ENCODE measurements around the gene STARD13. TPM values are rescaled to one million over a fixed set of nuclear protein-coding genes. Genes with fewer than 3 reads are reported as not detected.

Gene STARD13
- polyA plus RNA-seq, 4 donors = 22.3 to 27.8 (median 24.3) TPM

DNA sequence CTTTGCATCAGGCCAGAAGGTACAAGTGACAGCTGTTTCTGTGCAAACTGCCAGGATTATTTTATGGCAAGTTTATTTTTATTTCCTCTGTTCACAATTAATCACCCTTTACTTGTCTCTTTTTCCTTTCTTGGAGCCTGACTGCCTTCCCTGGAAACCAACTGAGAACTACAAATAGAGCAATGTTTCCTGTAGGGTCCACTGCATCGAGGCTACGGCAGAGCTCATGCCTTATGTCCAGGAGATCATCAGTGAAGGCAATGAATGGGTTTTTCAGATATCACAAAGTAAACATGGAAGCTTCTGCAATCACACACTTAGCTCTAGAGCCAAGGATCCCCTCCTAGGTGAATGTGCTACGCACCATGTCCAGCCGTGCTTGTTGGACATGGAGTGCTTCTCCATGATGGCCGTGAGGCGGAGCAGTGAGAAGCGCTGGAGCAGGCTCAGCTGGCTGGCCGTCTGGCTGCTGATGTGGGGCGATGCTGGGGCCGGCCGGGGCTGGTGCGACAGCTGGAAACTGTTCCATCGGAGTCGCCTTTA lies 158.5 kb downstream of the STARD13 start:
- DNase-seq (ENCODE audit: low read depth in 4 of 4, low spot score in 2 of 4) = no peak

DNA sequence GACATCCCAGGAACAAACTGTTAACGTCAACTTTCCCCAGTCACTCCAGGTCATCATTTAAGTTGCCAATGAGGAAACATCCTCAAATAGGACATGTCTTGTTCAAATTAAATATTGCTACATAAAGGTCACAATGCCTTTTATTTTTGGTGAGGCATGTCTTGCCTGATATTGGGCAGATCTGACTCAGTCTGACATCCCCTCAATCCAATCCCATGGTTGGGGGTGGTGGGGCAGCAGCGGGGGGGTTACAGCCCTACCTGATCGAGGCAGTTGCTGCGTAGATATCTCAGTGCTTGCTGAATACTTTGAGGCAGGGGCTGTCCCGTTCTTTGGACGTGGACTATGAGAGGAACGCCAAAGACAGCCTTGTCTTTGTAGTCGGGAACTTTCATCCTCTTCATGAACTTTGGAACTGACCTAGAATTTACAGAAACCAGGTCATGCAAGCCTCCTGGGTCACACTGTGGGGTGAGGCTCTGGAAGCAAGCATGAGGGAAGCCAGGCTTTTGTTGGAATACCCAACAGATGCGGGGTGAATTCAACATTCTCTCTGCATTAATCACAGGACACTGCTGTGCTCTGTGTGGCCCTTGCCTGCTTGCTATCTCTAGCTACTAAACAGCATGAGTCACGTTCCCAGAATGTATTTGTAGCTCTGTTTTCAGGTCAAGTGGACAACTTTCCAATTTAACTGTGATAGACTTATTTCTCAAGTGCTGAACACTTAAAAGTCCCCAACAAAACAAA lies 159.6 kb downstream of the STARD13 start:
- no peak for DNase-seq (ENCODE audit: low read depth in 4 of 4, low spot score in 2 of 4)

DNA sequence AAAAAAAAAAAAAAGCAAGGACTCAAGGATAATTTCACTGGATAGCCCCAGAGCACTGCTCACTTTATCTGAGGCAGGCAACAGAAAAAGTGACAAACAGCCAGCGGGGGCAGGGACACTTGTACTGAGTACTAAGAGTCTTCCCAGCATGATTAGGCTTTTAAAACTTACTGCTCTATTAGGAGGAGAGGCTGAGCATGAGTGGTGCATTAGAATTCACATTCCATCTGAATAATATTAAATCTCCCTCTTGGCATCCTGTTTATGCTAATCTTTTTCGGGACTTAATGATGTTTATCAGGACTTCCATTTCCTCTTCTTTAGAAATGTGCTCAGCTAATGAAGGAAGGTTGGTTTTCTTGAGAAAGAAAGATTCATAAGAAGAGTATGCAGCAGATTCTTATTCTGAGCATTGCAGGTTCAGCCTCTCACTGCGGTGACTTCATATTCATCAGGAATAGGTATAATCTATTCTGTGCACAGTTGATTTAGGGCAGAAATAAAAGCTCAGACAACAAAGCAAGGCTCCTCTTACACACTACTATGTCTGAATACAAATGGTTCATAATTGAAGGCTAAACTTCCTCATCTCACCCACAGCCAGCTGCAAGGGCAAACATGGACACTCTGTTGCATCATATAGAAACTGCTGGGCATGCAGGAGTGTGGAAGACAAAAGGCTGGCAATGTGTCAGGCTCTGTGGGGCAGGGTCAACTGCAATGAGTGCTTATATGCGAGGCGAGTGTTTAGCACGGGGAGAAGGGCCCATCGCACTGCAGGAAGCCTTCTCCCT lies 162.3 kb downstream of the STARD13 start:
- no peak for DNase-seq (ENCODE audit: low read depth in 4 of 4, low spot score in 2 of 4)

DNA sequence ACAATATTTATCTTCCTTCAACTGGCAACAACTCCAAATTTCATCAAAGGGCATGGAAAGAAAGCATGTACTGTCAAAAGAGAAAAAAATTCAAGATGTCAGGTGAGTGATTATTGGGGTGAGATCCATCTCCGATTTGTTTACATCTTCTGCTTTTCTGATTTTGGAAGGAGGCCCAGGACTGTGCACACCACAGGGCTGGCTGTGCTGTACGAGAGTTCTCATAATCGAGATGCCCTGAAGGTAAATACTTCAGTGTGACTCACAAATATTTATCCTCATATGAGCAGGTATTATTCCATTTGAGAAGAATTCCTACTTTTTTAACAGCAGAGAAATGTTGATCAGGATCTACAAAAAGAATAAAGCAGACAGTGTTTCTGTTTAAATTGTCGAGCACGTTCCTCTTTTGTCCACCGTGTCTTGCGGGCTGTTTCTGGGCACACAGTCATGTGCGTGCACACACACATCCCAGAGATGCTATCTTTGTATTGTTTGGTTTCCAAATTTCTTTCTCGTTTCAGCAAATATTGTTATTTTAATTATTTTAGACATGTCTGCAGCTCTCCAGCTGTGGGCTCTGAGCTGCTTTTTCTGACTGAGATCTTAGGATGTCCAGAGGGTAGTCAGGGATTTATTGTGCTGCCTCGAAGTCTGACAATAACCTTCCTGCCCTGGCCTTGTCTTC lies 165.6 kb downstream of the STARD13 start:
- no peak for DNase-seq (ENCODE audit: low read depth in 4 of 4, low spot score in 2 of 4)

DNA sequence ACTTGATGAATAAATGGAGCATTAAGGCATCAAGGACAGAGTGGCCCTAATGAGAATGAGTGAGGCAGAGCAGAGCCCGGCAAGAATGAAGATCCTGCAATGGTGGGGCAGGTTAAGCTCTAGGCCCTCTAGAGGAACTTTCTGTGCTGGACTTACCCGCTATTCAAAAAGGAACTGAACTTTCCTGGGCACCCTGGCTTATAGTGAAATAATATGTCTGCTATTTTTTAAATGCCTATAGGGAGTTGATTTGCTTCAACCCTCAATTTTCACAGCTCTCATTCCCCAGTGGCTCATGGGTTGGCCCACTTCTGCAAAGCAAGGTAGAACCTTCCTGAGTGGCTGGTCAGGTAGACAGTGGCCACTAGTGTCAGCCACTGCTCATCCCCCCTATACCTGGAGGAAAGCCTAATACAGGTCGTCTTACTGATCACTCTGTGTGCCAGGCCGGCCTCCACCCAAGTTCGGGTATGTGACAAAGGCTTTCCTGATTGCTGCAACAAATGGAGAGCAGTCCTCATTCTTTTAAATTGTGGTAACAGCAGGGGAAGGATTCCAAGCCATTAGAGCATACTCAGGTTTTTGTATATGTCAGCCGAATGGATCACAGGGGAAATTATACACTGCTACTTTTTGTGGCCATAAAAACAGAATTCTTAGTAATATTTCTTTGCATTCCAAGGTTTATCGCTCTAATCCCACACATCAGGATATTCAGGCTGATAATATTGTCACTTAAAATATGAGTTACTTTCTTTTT lies 166.4 kb downstream of the STARD13 start:
- no peak for DNase-seq (ENCODE audit: low read depth in 4 of 4, low spot score in 2 of 4)

DNA sequence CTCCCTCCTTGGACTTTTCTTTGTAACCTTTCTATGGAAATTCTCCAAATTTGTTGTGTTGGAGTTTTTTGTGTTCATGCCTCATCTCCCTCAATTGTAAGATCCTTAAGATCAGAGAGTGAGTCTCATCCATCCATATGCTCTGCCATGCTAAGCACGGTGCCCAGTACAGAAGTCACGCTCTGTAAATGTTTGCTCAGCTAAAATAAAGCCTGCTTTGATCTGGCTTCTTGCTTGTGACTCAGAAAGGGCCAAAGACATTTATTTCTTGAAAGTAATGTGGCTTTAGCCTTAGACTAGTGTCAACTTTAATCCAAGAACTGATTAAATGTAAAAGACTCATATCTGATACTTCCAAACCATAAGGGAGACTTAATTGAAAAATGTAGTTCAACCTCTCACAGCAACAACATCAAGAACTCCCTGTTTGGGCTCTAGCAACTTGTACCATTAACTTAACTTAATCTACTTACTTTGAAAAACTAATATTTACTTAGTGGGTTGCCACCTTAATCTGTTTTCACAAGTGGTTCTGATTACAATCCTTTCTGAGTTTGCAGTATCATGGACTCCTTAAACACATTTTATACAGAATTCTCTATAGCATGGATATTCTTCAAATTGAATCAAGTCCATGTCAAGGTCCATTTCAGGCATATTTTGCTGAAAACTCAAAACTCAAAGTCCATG lies 169.1 kb downstream of the STARD13 start:
- no peak for DNase-seq (ENCODE audit: low read depth in 4 of 4, low spot score in 2 of 4)

DNA sequence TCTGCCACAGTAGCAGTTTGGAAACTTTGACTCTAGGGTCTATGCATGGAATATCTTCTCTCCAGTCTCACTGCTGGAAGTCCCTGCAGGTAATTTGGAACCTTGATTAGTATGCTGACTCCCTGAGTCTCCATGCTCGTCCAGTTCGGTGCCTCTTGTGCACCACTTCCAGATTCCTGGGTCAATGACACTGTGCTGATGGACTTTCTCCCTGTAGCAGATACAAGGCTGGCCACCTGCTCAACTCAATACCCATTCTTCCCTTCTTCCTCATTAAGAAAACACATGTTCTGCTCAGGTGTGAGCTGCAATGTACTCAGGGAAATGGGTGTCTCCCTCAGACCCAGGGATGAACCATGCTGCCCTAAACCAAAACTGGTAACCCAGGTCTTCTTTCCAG lies 170.3 kb downstream of the STARD13 start:
- DNase-seq (ENCODE audit: low read depth in 4 of 4, low spot score in 2 of 4) = no peak

DNA sequence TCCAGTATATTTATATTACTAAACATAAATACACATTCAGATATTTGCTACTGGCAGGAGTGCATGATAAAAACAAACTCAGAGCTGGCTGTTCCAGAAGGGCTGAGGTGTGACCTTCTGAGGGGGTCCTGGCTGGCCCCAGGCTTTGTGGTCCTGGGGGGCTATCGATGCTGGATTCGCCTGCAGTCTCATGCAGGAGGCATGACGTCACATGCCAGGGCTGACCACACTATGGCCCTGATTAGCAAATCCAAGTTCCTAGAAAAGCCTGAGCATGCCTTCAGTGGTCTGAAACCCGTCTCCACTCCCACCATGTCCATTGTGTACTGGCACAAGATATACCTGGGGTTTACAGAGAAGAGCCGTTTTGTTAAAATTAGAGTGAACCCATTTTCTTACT lies 171.4 kb downstream of the STARD13 start:
- no peak for DNase-seq (ENCODE audit: low read depth in 4 of 4, low spot score in 2 of 4)

DNA sequence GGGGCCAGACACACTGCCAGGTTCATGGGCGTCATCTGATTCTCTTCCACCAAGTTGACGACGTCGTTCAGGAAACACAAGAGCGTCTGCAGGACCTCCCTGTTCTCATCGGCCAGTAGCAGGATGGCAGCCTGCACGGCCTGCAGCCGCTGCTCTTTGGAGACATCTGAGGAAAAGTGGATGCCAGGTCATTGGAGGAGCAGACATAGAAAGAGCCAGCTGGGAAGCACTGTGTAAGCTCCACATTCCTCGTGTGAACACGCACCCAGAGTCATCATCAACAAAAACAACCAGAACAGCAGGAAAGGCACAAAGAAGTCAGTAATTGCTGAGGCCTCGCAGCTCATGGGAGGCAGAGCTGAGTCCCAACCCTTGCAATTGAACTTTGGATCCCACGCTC lies 172.8 kb downstream of the STARD13 start:
- no peak for DNase-seq (ENCODE audit: low read depth in 4 of 4, low spot score in 2 of 4)

DNA sequence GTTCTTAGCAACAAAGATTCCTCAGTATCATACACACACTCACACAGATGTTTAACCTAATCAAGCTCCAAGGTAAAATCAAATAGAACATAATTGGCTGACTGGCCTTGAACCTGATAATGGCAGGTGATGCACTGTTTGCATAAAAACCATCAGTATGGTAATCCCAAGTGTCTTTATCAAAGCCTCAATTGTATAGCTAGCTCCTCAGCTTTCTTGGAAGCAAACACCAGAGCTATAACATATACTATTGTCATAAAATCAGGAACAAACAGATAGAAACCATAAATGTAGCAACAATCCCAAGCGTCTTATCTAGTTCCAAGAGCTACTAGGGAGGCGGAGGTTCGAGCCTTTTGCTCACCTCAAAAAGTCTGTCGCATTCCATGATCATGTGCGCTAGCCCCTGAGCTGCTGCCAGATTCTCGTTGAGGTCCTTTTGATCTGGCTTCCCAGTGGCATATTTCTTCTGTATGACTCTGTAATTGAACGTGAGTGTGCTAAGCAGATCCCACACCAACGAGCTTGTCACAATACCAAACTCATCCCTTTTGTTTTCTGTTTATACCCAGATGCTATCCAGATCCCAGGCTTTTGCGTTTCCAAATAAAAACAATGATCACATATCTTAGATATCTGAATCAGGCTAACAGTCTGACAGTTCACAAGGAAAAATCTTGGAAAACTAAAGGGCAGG lies 174.0 kb downstream of the STARD13 start:
- no peak for DNase-seq (ENCODE audit: low read depth in 4 of 4, low spot score in 2 of 4)

DNA sequence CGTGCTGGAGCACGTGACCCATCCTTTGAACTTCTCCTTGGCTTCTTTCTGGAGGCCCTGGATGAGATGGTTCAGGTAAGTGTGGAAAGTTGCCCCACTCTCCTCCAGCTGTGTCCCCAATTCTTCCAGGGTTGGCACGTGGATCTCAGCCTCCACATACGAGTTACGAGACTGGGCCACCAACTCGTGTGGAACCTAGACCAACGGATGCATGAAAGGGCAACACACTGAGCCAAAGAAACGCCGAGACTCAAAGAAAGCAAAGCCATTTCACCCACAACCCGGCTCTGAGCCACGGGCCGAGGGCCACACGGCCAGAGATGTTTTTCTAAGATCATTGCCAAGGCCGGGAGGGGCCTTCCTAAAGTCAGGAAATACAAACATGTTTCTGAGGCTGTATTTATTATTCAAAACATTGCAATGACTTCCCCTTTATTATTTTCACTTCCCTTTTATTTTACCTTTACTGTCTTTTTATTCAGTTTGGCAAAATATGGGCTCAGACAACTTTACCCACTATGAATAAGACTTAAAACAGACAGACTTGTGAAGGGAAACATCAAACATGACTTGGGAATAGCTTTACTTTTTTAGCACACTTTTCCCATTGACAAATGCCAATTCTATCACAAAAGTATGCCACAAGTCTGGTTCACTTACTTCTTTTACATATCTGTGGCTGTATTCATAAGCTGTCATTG lies 174.7 kb downstream of the STARD13 start:
- DNase-seq (ENCODE audit: low read depth in 4 of 4, low spot score in 2 of 4) = no peak

DNA sequence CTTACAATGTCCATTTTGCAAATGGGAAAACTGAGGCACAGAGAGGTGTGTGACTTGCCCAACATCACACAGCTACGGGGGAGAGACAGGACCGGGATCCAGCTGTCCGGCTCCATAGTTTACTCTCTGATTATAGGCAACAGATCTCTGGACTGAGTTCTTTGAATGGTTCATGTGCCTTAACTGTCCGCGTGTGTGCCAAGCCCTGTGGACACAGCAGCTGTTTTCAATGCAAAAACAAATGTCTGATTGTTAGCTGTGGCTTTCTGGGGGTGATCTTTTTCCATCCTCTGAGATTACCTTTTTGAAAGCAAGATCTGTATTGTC lies 175.2 kb downstream of the STARD13 start:
- DNase-seq (ENCODE audit: low read depth in 4 of 4, low spot score in 2 of 4) = no peak

DNA sequence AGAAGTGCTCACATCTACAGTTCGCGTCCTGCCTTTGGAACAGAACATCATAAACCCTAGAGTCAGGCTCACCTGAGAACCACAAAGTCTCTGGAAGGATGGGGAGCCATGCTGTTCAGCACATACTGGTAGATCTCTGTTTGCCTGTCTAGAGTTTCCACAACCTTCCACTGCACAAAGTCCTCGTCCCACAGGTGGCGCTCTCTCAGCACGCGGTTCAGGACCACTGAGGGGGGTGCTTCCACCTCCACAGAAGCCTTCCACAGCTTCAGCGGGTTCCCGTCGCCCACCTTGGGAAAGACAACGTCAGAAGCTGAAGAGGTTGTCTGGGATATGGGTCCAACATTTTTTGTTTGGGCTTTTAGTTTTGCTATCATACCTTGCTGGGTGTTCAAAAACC lies 175.8 kb downstream of the STARD13 start:
- DNase-seq (ENCODE audit: low read depth in 4 of 4, low spot score in 2 of 4) = no peak

DNA sequence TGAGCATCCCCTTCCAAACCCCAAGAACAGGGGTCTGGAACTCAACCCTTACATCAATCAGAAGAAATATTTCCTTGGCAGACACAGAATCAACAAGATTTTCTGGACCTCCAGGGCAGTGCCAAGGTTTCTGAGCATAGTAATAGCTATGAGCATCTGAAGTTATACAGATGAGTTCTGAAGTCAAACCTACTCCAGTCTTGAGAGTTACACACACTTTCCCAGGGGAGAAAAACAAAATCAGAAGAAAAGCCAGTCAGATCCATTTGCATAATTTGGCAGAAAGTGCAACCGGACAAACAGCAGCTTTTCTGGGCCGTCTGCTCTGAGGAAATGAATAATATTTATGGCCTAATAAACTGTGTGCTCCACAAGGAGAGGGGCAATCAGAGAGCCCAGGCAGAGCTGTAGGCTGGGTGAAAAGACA lies 176.3 kb downstream of the STARD13 start:
- no peak for DNase-seq (ENCODE audit: low read depth in 4 of 4, low spot score in 2 of 4)

DNA sequence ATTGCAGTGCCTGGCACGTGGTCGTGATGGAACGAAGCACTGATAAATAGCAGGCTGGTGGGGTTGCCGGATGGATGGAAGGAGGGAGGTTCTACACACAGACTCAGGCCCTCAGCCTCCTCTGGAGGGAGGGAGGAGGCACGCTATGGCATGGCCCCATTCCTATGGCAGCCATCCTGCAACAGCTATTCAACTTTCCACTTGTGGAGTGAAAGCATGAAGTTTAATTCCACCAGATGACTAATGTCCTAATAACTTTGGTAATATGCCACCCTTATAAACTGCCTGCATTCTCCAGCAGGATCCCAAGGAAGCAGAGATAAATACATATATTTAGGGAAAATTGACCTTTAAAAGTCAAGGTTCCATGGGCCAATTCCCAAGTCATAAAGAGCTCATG lies 176.9 kb downstream of the STARD13 start:
- no peak for DNase-seq (ENCODE audit: low read depth in 4 of 4, low spot score in 2 of 4)

DNA sequence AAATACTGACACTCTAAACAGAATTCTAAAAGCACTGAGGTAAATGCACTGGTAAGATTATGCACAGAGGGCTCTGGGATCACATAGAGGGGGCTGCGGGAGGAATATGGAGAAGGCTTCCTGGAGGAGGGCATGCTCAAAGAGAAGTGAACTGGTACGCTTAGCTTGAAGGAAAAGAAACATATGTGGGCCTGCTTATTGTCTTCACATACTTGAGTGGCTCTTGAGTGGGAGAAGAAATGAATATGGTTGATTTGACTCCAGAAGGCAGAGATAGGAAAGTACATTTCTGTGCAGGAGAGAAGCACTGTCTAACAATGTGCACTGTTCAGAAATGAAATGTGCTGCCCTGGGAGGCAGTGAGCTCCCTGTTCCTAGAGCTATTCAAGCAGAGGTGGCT lies 178.2 kb downstream of the STARD13 start:
- no peak for DNase-seq (ENCODE audit: low read depth in 4 of 4, low spot score in 2 of 4)

DNA sequence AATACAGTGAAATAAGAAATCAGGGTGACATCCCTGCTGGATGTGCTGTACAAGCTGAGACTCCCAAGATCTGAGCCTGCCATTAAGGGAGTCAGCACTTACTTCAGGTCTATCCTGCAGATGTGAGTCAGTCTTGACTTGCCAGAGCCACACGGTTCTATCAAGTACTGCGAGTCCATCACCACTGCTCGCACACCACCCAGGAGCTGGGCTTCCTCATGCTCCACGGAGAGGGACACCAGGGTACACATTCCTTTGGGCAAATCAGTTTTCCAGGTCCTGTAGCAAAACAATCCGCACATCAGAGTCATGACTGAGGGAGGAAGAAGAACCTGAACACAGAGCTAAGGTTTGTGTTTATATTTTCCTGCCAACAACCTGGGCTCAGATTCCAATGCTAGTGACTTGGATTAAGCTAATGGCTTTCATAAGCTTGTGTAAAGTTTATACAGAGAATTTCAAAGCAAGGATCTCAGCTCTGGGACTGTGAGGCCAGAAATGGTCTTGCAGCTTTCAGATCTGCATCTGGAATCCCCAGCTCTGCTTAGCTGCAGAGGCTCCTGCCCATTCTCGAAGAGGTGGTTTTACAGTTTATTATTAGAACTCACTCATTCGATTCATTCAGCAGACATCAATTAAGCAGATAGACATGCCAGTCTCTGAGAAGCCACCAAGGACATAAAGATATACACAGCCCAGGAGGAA lies 178.7 kb downstream of the STARD13 start:
- no peak for DNase-seq (ENCODE audit: low read depth in 4 of 4, low spot score in 2 of 4)

DNA sequence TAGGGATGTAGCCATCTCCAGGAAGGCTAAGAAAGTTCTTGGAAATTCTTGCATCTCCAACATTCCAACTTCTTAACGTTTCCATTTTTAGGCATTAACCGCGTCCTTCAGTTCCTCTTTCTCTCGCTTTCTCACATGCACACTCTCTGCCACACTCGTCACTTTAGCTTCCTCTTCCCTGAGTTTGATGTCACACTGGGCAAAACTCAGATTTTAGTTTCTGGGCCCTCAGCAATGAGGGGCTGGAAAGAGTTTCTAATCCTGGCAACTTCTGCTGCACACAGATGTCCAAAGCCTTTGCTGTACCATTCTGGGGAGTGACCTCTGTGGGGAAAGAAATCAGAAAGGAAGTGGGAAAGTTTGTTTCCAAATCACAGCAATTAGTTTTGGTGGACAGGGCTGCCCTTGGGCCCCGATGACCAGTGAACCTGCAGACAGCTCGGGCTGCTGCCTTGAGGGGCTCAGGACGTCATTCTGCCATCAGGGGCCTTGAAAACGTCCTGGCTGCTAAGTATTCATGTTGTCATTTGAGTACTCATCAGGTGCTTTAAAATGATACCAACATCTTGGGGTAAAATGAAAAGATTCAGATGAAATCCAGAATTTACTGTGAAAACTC lies 180.1 kb downstream of the STARD13 start:
- no peak for DNase-seq (ENCODE audit: low read depth in 4 of 4, low spot score in 2 of 4)
